ENCODE measurements around the gene RHBDL2.

The RHBDL2 gene

DNA sequence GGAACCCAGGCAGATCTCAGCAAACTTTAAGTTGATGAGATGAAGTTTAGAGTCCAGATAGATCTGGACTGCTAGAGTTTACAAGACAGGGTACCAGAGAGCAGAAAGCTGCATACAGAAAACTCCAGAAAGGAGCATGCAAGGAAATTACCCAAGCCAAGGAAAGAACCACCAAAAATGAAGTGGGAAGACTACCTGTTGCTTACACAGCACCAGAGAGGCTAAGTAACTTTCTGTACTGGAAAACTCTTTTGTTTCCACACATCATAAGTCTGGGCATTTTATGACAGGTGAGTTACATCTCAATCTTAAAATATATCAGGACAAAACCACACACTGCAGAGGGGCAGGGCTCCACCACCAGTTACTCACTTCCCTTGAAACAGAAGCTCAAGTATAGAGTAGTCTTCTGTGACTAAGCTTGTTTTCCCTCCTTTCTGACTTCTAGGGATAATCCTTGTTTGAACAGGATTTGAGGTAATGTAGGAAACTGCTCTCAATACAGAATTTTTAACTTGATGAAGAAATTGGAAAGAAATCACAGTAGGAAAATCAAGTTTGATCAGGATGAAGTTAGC lies 42.9 kb downstream of the RHBDL2 start:
- TF ChIP-seq EZH2phosphoT487 (IDR thresholded peaks at IDR 0.05; ENCODE audit: borderline replicate concordance, low read length) = no peak
- TF ChIP-seq, protein P1, sequence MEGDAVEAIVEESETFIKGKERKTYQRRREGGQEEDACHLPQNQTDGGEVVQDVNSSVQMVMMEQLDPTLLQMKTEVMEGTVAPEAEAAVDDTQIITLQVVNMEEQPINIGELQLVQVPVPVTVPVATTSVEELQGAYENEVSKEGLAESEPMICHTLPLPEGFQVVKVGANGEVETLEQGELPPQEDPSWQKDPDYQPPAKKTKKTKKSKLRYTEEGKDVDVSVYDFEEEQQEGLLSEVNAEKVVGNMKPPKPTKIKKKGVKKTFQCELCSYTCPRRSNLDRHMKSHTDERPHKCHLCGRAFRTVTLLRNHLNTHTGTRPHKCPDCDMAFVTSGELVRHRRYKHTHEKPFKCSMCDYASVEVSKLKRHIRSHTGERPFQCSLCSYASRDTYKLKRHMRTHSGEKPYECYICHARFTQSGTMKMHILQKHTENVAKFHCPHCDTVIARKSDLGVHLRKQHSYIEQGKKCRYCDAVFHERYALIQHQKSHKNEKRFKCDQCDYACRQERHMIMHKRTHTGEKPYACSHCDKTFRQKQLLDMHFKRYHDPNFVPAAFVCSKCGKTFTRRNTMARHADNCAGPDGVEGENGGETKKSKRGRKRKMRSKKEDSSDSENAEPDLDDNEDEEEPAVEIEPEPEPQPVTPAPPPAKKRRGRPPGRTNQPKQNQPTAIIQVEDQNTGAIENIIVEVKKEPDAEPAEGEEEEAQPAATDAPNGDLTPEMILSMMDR (IDR thresholded peaks at IDR 0.05; ENCODE audit: low read depth, low read length, poor library complexity, severe bottlenecking) = no peak
- Histone ChIP-seq H3K36me3 (ENCODE audit: control insufficient read depth, low read length) (no peaks in the 10 kb centered on the region), H3K27me3 (ENCODE audit: control insufficient read depth, low read length) (no peaks in the 10 kb centered on the region; the same call in 1 of the 2 replicates), H3K4me1 (ENCODE audit: control insufficient read depth, low read length) (no peaks in the 10 kb centered on the region), H3F3A (ENCODE audit: control insufficient read depth, insufficient read depth) (no peaks in the 10 kb centered on the region), H3K79me2 (ENCODE audit: control insufficient read depth, low read length) (no peaks in the 10 kb centered on the region), H3K4me3 (ENCODE audit: low read length) (no peak overlapping the region), H3K4me2 (ENCODE audit: low read length) (no peak overlapping the region), H3K27ac (ENCODE audit: low read depth, low read length) (no peak overlapping the region), H4K20me1 (ENCODE audit: control insufficient read depth, insufficient read depth, low read depth, low read length) (no peaks in the 10 kb centered on the region), H3K9me3 (ENCODE audit: control insufficient read depth, insufficient read depth, low read length) (no peaks in the 10 kb centered on the region), H3K9me2 (replicated peaks; ENCODE audit: control insufficient read depth, low read length) (no peaks in the 10 kb centered on the region)

DNA sequence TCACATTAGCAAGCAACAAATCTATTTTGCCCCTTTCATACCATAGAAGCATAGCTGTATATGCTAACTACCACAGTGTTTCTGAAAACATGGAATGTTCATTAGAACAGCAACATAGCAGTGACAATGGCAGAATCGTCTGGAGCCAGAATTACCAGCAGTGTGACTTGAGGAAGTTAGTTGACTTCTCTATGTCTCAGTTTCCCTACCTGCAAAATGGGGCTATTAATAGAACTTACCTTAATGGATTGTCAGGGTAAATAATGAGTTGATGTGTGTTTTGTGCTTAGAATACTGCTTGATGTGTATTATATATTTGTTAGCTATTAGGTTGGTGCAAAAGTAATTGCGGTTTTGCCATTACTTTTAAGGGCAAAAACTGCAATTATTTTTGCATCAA lies 45.5 kb downstream of the RHBDL2 start:
- H3K9me3 ChIP-seq (ENCODE audit: control insufficient read depth, insufficient read depth, low read length) = no peaks in the 10 kb centered on the region
- H3F3A ChIP-seq (ENCODE audit: control insufficient read depth, insufficient read depth) = no peaks in the 10 kb centered on the region
- H3K4me3 ChIP-seq (ENCODE audit: low read length) = no peak overlapping the region
- no peaks in the 10 kb centered on the region for H3K9me2 ChIP-seq (replicated peaks; ENCODE audit: control insufficient read depth, low read length)
- H3K4me1 ChIP-seq (ENCODE audit: control insufficient read depth, low read length) = no peaks in the 10 kb centered on the region
- no peaks in the 10 kb centered on the region for H3K36me3 ChIP-seq (ENCODE audit: control insufficient read depth, low read length)
- no peaks in the 10 kb centered on the region for H3K79me2 ChIP-seq (ENCODE audit: control insufficient read depth, low read length)
- no peak overlapping the region for H3K27ac ChIP-seq (ENCODE audit: low read depth, low read length)
- no peaks in the 10 kb centered on the region for H4K20me1 ChIP-seq (ENCODE audit: control insufficient read depth, insufficient read depth, low read depth, low read length)
- TF ChIP-seq, protein P1 (IDR thresholded peaks at IDR 0.05; ENCODE audit: low read depth, low read length, poor library complexity, severe bottlenecking) = no peak
- no peak for TF ChIP-seq EZH2phosphoT487 (IDR thresholded peaks at IDR 0.05; ENCODE audit: borderline replicate concordance, low read length)
- H3K4me2 ChIP-seq (ENCODE audit: low read length) = no peak overlapping the region
- H3K27me3 ChIP-seq (ENCODE audit: control insufficient read depth, low read length) = no peaks in the 10 kb centered on the region; the same call in 1 of the 2 replicates

DNA sequence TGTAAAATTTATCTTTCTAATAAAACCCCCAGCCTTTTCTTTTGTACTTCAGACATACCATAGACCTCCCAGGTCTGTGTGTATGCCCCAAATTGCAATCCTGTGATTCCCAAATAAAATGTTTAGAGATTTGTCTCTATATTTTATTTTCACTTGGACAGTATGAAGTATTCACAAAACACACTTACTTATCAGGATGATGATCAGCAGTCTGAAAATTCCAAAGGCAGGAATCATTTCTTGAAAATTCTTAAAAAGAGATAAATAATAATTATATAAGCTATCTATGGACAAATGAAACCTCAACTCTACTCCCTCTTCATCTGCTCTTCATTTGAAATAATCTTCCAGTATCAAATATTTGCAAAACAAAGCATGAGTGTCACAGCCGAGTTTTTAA lies 48.7 kb downstream of the RHBDL2 start:
- H3K4me2 ChIP-seq (ENCODE audit: low read length) = no peak overlapping the region
- TF ChIP-seq EZH2phosphoT487 (IDR thresholded peaks at IDR 0.05; ENCODE audit: borderline replicate concordance, low read length) = no peak
- TF ChIP-seq, protein P1 (IDR thresholded peaks at IDR 0.05; ENCODE audit: low read depth, low read length, poor library complexity, severe bottlenecking) = no peak
- no peaks in the 10 kb centered on the region for H3K79me2 ChIP-seq (ENCODE audit: control insufficient read depth, low read length)

More for the DNA sequence above, 48.7 kb downstream of the RHBDL2 start:
- Histone ChIP-seq H3F3A (ENCODE audit: control insufficient read depth, insufficient read depth) (no peaks in the 10 kb centered on the region), H3K9me3 (ENCODE audit: control insufficient read depth, insufficient read depth, low read length) (no peaks in the 10 kb centered on the region), H3K36me3 (ENCODE audit: control insufficient read depth, low read length) (no peaks in the 10 kb centered on the region), H4K20me1 (ENCODE audit: control insufficient read depth, insufficient read depth, low read depth, low read length) (no peaks in the 10 kb centered on the region), H3K4me1 (ENCODE audit: control insufficient read depth, low read length) (no peaks in the 10 kb centered on the region), H3K27ac (ENCODE audit: low read depth, low read length) (no peak overlapping the region), H3K27me3 (ENCODE audit: control insufficient read depth, low read length) (no peaks in the 10 kb centered on the region; the same call in 1 of the 2 replicates), H3K9me2 (replicated peaks; ENCODE audit: control insufficient read depth, low read length) (no peaks in the 10 kb centered on the region), H3K4me3 (ENCODE audit: low read length) (no peak overlapping the region)

Measured in DOHH2 (cell line).